ENCODE data around the gene SUN5.

GRCh38 chr20:32970973-32971300, 33.3 kb downstream of the SUN5 start:
- no peak for TF ChIP-seq POLR2A (IDR thresholded peaks at IDR 0.05; ENCODE audit: low read length)
- no peak for TF ChIP-seq GATA1 (IDR thresholded peaks at IDR 0.05; ENCODE audit: low read depth, low read length)

Measured in erythroblast (primary cell).